WTC11 (cell line): ENCODE data around the gene ZNF581. TPM values are rescaled to one million over a fixed set of nuclear protein-coding genes. Genes with fewer than 3 reads are reported as not detected.

Experiments used
- ATAC-seq: fragments of 200-7000 bp; cut with Tn5 transposase; 2 replicates; pipeline ENCODE4 v1.10.0; 2021; ENCODE audit warnings: mild to moderate bottlenecking, moderate library complexity
- CTCF ChIA-PET: fragments of 300-600 bp; sonication (Branson Sonifier 250); formaldehyde crosslinking; loops from one replicate; lab custom pipeline; 2021; ENCODE audit warnings: antibody characterized with exemption; lab: Charles Lee
- POLR2A ChIA-PET: fragments of 350-600 bp; sonication (Branson Sonifier 250); formaldehyde crosslinking; loops from one replicate; lab custom pipeline; 2021; ENCODE audit warnings: antibody characterized with exemption; lab: Charles Lee
- DNase-seq: peaks from one replicate; pipeline ENCODE4 v3.0.0; 2021; ENCODE audit warnings: low spot score
- H3K27ac Mint-ChIP-seq: 2 replicates; pipeline ENCODE4 v1.8.0; 2021; ENCODE audit warnings: mixed read lengths
- H3K27me3 Mint-ChIP-seq: 2 replicates; pipeline ENCODE4 v1.8.0; 2021; ENCODE audit warnings: low read depth, mild to moderate bottlenecking, moderate library complexity, mixed read lengths
- H3K36me3 Mint-ChIP-seq: 2 replicates; pipeline ENCODE4 v1.8.0; 2021; ENCODE audit warnings: mixed read lengths
- H3K4me1 Mint-ChIP-seq: 2 replicates; pipeline ENCODE4 v1.8.0; 2022; ENCODE audit warnings: mixed read lengths
- H3K4me3 Mint-ChIP-seq: 2 replicates; pipeline ENCODE4 v1.8.0; 2021; ENCODE audit warnings: mild to moderate bottlenecking, moderate library complexity, mixed read lengths
- H3K9me3 Mint-ChIP-seq: 2 replicates; pipeline ENCODE4 v1.8.0; 2021; ENCODE audit warnings: mixed read lengths
- AFF4 ChIP-seq: sonication (generic); formaldehyde crosslinking; IDR thresholded peaks from 2 replicates; pipeline ENCODE4 v1.8.1; 2023; ENCODE audit warnings: mild to moderate bottlenecking, missing genetic modification reagents, borderline replicate concordance
- CREM ChIP-seq: sonication (generic); formaldehyde crosslinking; IDR thresholded peaks from 2 replicates; pipeline ENCODE4 v1.8.1; 2022; ENCODE audit warnings: mild to moderate bottlenecking, missing genetic modification reagents, moderate library complexity
- E2F1 ChIP-seq: sonication (generic); formaldehyde crosslinking; IDR thresholded peaks from 2 replicates; pipeline ENCODE4 v1.8.0; 2022; ENCODE audit warnings: mild to moderate bottlenecking, missing genetic modification reagents
- E2F4 ChIP-seq: sonication (generic); formaldehyde crosslinking; IDR thresholded peaks from 2 replicates; pipeline ENCODE4 v1.8.1; 2022; ENCODE audit warnings: low read depth, mild to moderate bottlenecking, moderate library complexity, missing genetic modification reagents, borderline replicate concordance
- ESRRA ChIP-seq: sonication (generic); formaldehyde crosslinking; IDR thresholded peaks from 2 replicates; pipeline ENCODE4 v1.8.1; 2022; ENCODE audit warnings: mild to moderate bottlenecking, missing genetic modification reagents, borderline replicate concordance
- GABPB1 ChIP-seq: sonication (generic); formaldehyde crosslinking; IDR thresholded peaks from 2 replicates; pipeline ENCODE4 v1.8.1; 2023; ENCODE audit warnings: mild to moderate bottlenecking, missing genetic modification reagents
- IRF2 ChIP-seq: sonication (generic); formaldehyde crosslinking; IDR thresholded peaks from 2 replicates; pipeline ENCODE4 v1.8.0; 2022; ENCODE audit warnings: low read depth, missing genetic modification reagents, borderline replicate concordance
- JUN ChIP-seq: sonication (generic); formaldehyde crosslinking; IDR thresholded peaks from 2 replicates; pipeline ENCODE4 v1.8.0; 2023; ENCODE audit warnings: mild to moderate bottlenecking, missing genetic modification reagents
- NFE2L1 ChIP-seq: sonication (generic); formaldehyde crosslinking; IDR thresholded peaks from 2 replicates; pipeline ENCODE4 v1.8.1; 2023; ENCODE audit warnings: missing genetic modification reagents
- PREB ChIP-seq: sonication (generic); formaldehyde crosslinking; IDR thresholded peaks from 2 replicates; pipeline ENCODE4 v1.8.1; 2022; ENCODE audit warnings: mild to moderate bottlenecking, missing genetic modification reagents, moderate library complexity, borderline replicate concordance
- PRRX2 ChIP-seq: fragments of 250-450 bp; sonication (Bioruptor Pico); IDR thresholded peaks from 2 replicates; pipeline ENCODE4 v1.8.0; 2021; ENCODE audit warnings: mild to moderate bottlenecking
- RELA ChIP-seq: sonication (generic); formaldehyde crosslinking; IDR thresholded peaks from 2 replicates; pipeline ENCODE4 v1.8.1; 2022; ENCODE audit warnings: missing genetic modification reagents, mild to moderate bottlenecking, borderline replicate concordance
- SMAD3 ChIP-seq: sonication (generic); formaldehyde crosslinking; IDR thresholded peaks from 2 replicates; pipeline ENCODE4 v1.8.0; 2022; ENCODE audit warnings: missing genetic modification reagents, mild to moderate bottlenecking, borderline replicate concordance
- SMAD4 ChIP-seq: sonication (generic); formaldehyde crosslinking; IDR thresholded peaks from 2 replicates; pipeline ENCODE4 v1.8.0; 2022; ENCODE audit warnings: mild to moderate bottlenecking, missing genetic modification reagents
- SOX15 ChIP-seq: fragments of 250-450 bp; sonication (Bioruptor Pico); IDR thresholded peaks from 2 replicates; pipeline ENCODE4 v1.9.0; 2021; ENCODE audit warnings: mild to moderate bottlenecking
- ZBTB21 ChIP-seq: sonication (generic); formaldehyde crosslinking; IDR thresholded peaks from 2 replicates; pipeline ENCODE4 v1.8.1; 2023; ENCODE audit warnings: mild to moderate bottlenecking, missing genetic modification reagents, borderline replicate concordance
- ZNF121 ChIP-seq: sonication (generic); formaldehyde crosslinking; IDR thresholded peaks from 2 replicates; pipeline ENCODE4 v1.8.0; 2023; ENCODE audit warnings: missing genetic modification reagents
- ZNF281 ChIP-seq: sonication (generic); formaldehyde crosslinking; IDR thresholded peaks from 2 replicates; pipeline ENCODE4 v1.8.0; 2023; ENCODE audit warnings: mild to moderate bottlenecking, missing genetic modification reagents
- ZNF423 ChIP-seq: fragments of 250-450 bp; sonication (Bioruptor Pico); IDR thresholded peaks from 2 replicates; pipeline ENCODE4 v2.1.2; 2022; ENCODE audit warnings: mild to moderate bottlenecking, moderate library complexity
- ZNF671 ChIP-seq: fragments of 250-450 bp; sonication (Bioruptor Pico); IDR thresholded peaks from 2 replicates; pipeline ENCODE4 v1.8.0; 2021; ENCODE audit warnings: mild to moderate bottlenecking
- total RNA-seq: library from RNA; stranded (reverse); gene quantifications from 3 replicates; pipeline ENCODE4 v1.2.3, GENCODE V29; 2021

The ZNF581 gene
- total RNA-seq, 1 experiment from 2014 or later, result 100 TPM

- H3K4me3 Mint-ChIP-seq, result no peak overlapping the region
- ATAC-seq (no peak), DNase-seq (no peak)
- peak overlapping the region; percentile 92 for H3K27ac Mint-ChIP-seq
- H3K27me3 Mint-ChIP-seq, result no peaks in the 10 kb centered on the region
- ChIA-PET POLR2A (no interaction called here), CTCF (interaction anchor here (2.4 to 3.5 kb wide), 2 partner anchors 12 to 15 kb away, joined by 33 to 57 read pairs; partner anchors contain the start of gene U2AF2)
- H3K4me1 Mint-ChIP-seq, result peaks cover 32% of the 10 kb centered on the region
- TF ChIP-seq PRRX2 (no peak), ESRRA (CRISPR knock-in tag) (no peak), SOX15 (CRISPR knock-in tag) (no peak), NFE2L1 (CRISPR knock-in tag) (no peak), E2F4 (CRISPR knock-in tag) (no peak), ZNF671 (CRISPR knock-in tag) (no peak)
- no peaks in the 10 kb centered on the region for H3K9me3 Mint-ChIP-seq
- peaks cover 50% of the 10 kb centered on the region for H3K36me3 Mint-ChIP-seq
These were observed 26.2 kb downstream of the ZNF581 start for GRCh38 chr19:55669418-55670279.

- H3K4me3 Mint-ChIP-seq, result no peak overlapping the region
- no peak for TF ChIP-seq CREM (CRISPR knock-in tag)
- TF ChIP-seq ZNF423 (CRISPR knock-in tag), result peak; percentile 49; the same call in 1 of the 2 replicates
- H3K9me3 Mint-ChIP-seq, result no peaks in the 10 kb centered on the region
- ChIA-PET POLR2A (interaction anchor here (1.4 kb wide), 1 partner anchor 23 kb away, joined by 6 read pairs; the partner anchor contains the start of gene CCDC106), CTCF (interaction anchor here (0.6 to 3.5 kb wide), 13 partner anchors 13 to 2000 kb away, joined by 3 to 57 read pairs (median 6); partner anchors contain the start of genes CCDC106 and U2AF2)
- H3K27ac Mint-ChIP-seq, result peak overlapping the region; percentile 73
- H3K36me3 Mint-ChIP-seq, result peaks cover 47% of the 10 kb centered on the region
- DNase-seq, result peak; percentile 31
- peaks cover 32% of the 10 kb centered on the region for H3K4me1 Mint-ChIP-seq
- ATAC-seq, result no peak
- H3K27me3 Mint-ChIP-seq, result no peaks in the 10 kb centered on the region
These were observed 27.0 kb downstream of the ZNF581 start for GRCh38 chr19:55670280-55671053.

- H3K4me3 Mint-ChIP-seq, result no peak overlapping the region
- CTCF ChIA-PET, result interaction anchor here (0.6 to 3.5 kb wide), 27 partner anchors 11 to 1999 kb away, joined by 3 to 57 read pairs (median 4); partner anchors contain the start of genes CCDC106, FIZ1, HSPBP1 and ISOC2
- peak overlapping the region; percentile 73 for H3K27ac Mint-ChIP-seq
- no peaks in the 10 kb centered on the region for H3K27me3 Mint-ChIP-seq
- DNase-seq, result no peak
- H3K9me3 Mint-ChIP-seq, result no peaks in the 10 kb centered on the region
- ATAC-seq, result no peak
- H3K4me1 Mint-ChIP-seq, result peaks cover 37% of the 10 kb centered on the region
- peaks cover 44% of the 10 kb centered on the region for H3K36me3 Mint-ChIP-seq
- POLR2A ChIA-PET, result interaction anchor here (0.7 to 1.4 kb wide), 3 partner anchors 24 to 72 kb away, joined by 3 to 6 read pairs (median 4); partner anchors contain the start of genes CCDC106 and FIZ1
- TF ChIP-seq ZNF281 (CRISPR knock-in tag) (no peak), ZBTB21 (CRISPR knock-in tag) (no peak), SMAD3 (CRISPR knock-in tag) (no peak), ZNF121 (CRISPR knock-in tag) (no peak), PREB (no peak), AFF4 (CRISPR knock-in tag) (no peak), JUN (CRISPR knock-in tag) (no peak), E2F1 (CRISPR knock-in tag) (no peak), GABPB1 (no peak), IRF2 (CRISPR knock-in tag) (no peak), SMAD4 (CRISPR knock-in tag) (no peak), RELA (CRISPR knock-in tag) (no peak)
These were observed 27.6 kb downstream of the ZNF581 start for GRCh38 chr19:55671054-55671378.
